Erythroblast (primary cell): ENCODE measurements around the gene PRR20D.
"Not testable (repeated sequence)": the region's sequence is repeated elsewhere in the genome, so short reads cannot be mapped to it uniquely, and the experiment has no call there.

Experiments
- GATA1 ChIP-seq: IDR thresholded peaks from 2 replicates; pipeline ENCODE4 v1.6.1; 2011; ENCODE audit warnings: low read depth, mild to moderate bottlenecking, control low read depth, low read length, moderate library complexity
- POLR2A ChIP-seq: IDR thresholded peaks from 2 replicates; pipeline ENCODE4 v1.6.1; 2011; ENCODE audit warnings: mild to moderate bottlenecking, low read length

DNA sequence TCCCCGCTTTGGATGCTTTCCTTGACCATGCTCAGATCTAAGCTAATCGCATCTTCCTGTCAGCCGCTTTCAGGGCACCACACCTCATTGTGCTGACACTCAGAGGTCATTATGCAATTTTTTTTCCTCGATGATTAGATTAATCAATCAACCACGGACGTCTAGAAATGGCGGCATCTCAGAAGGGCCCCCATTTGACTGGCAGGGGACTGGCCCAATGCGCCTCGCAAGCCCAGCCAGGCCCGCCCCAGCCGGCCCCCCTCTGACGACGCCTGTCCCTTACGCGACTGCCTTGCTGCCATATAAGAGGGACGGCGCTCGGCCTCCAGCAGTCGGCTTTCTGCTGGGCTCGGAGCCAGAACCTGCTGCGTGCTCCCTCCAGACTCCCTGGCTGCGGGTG, 6.7 kb upstream of the PRR20D start, which contains the start of gene PRR20C:
- not testable (repeated sequence) for TF ChIP-seq POLR2A, GATA1
